ENCODE data around the gene SBNO2. TPM values are rescaled to one million over a fixed set of nuclear protein-coding genes. Genes with fewer than 3 reads are reported as not detected.

Gene SBNO2
- total and polyA plus RNA-seq, 2 of the 4 experiments (the other 2 are of a cell fraction), result 13.4 to 40.5 TPM

DNA sequence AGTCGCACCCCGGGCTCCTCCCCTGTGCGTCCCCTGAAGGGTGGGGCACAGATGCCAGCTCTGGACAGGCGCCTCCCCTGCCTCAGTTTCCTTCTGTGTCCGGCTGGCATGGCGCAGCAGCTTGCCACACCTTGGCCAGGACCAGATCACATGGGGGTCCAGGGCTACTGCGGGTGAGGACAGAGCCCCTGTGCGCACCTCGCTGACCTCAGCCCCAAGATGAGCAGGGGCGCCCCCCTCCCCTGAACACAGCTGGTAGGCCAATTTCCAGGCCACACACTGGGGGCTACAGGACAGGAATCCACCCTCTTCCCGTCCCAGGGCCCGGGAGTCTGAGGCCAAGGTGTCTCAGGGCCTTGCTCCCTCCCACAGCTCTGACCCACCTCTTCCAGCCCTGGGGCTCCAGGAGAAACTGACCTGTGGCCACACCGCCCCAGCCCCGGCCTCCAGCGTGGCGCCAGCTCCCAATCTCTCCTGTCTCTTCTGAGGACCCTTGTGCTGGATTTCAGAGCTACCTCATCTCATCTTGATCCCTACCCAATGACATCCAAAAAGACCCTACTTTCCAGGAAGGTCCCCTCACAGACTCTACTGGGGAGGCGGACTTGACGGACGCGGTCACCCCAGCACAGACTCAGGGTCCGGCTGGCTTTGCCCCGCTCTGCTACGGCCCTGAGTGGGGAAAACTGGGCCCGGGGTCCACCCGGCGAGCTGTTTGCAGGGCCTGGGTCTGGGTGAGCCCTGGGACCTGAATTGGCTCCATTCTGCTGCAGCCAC is 28.2 kb downstream of the SBNO2 start:
- H4K20me1 ChIP-seq (ENCODE audit: insufficient read depth, low read length), result peaks cover 22% of the 10 kb centered on the region; the same call in 1 of the 2 replicates
- H4K8ac ChIP-seq (ENCODE audit: low read depth in 2 of 2, low read length in 2 of 2), result no peak overlapping the region
- intact Hi-C loops (cut with micrococcal nuclease) (no loop called here), dilution Hi-C loops (cut with HindIII; ENCODE audit: low sequenced_read_pairs, unreplicated experiment) (no loop called here), in situ Hi-C loops (cut with MboI; ENCODE audit: low sequenced_read_pairs) (no loop called here)
- no peak overlapping the region for H3K9ac ChIP-seq (ENCODE audit: low read depth, low read length)
- H2BK15ac ChIP-seq (ENCODE audit: low read depth, low read length), result no peak overlapping the region
- no peak overlapping the region for H2BK120ac ChIP-seq (ENCODE audit: low read depth, low read length)
- H4K91ac ChIP-seq (ENCODE audit: insufficient read depth, low read depth, low read length), result no peak overlapping the region
- H3K27ac ChIP-seq (ENCODE audit: insufficient read depth, low read length), result no peak overlapping the region
- ATAC-seq (ENCODE audit: low read depth), result no peak
- no peak overlapping the region for H2AK9ac ChIP-seq (replicated peaks; ENCODE audit: low read depth, low read length, poor library complexity)
- TF ChIP-seq MXI1 (IDR thresholded peaks at IDR 0.05; ENCODE audit: borderline replicate concordance, low read depth, low read length) (no peak), CHD1 (IDR thresholded peaks at IDR 0.05; ENCODE audit: low read depth, low read length) (no peak), BHLHE40 (IDR thresholded peaks at IDR 0.05; ENCODE audit: low read depth, low read length) (no peak), MAFK (IDR thresholded peaks at IDR 0.05; ENCODE audit: low read depth, low read length) (no peak), CEBPB (IDR thresholded peaks at IDR 0.05; ENCODE audit: low read depth, low read length) (no peak), RAD21 (IDR thresholded peaks at IDR 0.05; ENCODE audit: low read length) (no peak)
- TF ChIP-seq, protein P1, sequence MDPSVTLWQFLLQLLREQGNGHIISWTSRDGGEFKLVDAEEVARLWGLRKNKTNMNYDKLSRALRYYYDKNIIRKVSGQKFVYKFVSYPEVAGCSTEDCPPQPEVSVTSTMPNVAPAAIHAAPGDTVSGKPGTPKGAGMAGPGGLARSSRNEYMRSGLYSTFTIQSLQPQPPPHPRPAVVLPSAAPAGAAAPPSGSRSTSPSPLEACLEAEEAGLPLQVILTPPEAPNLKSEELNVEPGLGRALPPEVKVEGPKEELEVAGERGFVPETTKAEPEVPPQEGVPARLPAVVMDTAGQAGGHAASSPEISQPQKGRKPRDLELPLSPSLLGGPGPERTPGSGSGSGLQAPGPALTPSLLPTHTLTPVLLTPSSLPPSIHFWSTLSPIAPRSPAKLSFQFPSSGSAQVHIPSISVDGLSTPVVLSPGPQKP (IDR thresholded peaks at IDR 0.05; ENCODE audit: borderline replicate concordance, low read depth, low read length), result no peak
- no peak overlapping the region for H2BK20ac ChIP-seq (ENCODE audit: low read depth, low read length)
- no TSS peak for BruUV-seq (replicated peaks)
- no peak overlapping the region for H3K4me2 ChIP-seq (ENCODE audit: low read depth, low read length)
- H3K36me3 ChIP-seq (ENCODE audit: control insufficient read depth, insufficient read depth, low read length), result peaks cover 59% of the 10 kb centered on the region
- H3K4me3 ChIP-seq (ENCODE audit: insufficient read depth, low read depth, low read length), result no peak overlapping the region
- 100% methylated on average over 2 of the region's 26 CpGs; no CpG with 5 or more reads in 1 of the 2 experiments for WGBS, 2 experiments (ENCODE audit: extremely low coverage in 2 of 2, insufficient read length in 1 of 2)
- CTCF ChIA-PET, result no interaction called here
- no peak overlapping the region for H3K18ac ChIP-seq (ENCODE audit: low read depth, low read length)
- H3K4ac ChIP-seq (ENCODE audit: low read depth, low read length), result no peak overlapping the region
- H2AFZ ChIP-seq (replicated peaks; ENCODE audit: low read length, poor library complexity), result no peak overlapping the region
- H2BK5ac ChIP-seq (ENCODE audit: low read depth, low read length, poor library complexity, severe bottlenecking), result no peak overlapping the region
- H3K9me3 ChIP-seq (ENCODE audit: control insufficient read depth, insufficient read depth, low read length), result no peaks in the 10 kb centered on the region
- no peak overlapping the region for H3K14ac ChIP-seq (replicated peaks; ENCODE audit: low read depth, low read length)
- H4K5ac ChIP-seq (ENCODE audit: low read depth, low read length), result no peak overlapping the region
- POLR2A ChIA-PET (ENCODE audit: unreplicated experiment), result no interaction called here
- no peaks in the 10 kb centered on the region for H3K9me1 ChIP-seq (ENCODE audit: insufficient read depth, low read length)
- no peak overlapping the region for H3K56ac ChIP-seq (ENCODE audit: extremely low read depth, insufficient read depth, low read length)
- H3K23ac ChIP-seq (ENCODE audit: low read depth, low read length), result no peak overlapping the region
- no peaks in the 10 kb centered on the region for H3K27me3 ChIP-seq (ENCODE audit: control insufficient read depth, insufficient read depth, low read length)
- no peak for DNase-seq
- H3K4me1 ChIP-seq (ENCODE audit: control insufficient read depth, insufficient read depth, low read length), result no peaks in the 10 kb centered on the region
- H3K79me1 ChIP-seq (ENCODE audit: low read depth in 1 of 2, low read length in 2 of 2), result peaks cover 20 to 43% of the 10 kb centered on the region in 2 experiments
- H2AK5ac ChIP-seq (ENCODE audit: low read depth, low read length), result no peak overlapping the region

Measured in IMR-90 (cell line).